ENCODE data around the gene CPZ.
"Not testable (repeated sequence)": the region's sequence is repeated elsewhere in the genome, so short reads cannot be mapped to it uniquely, and the experiment has no call there.

Gene CPZ

DNA sequence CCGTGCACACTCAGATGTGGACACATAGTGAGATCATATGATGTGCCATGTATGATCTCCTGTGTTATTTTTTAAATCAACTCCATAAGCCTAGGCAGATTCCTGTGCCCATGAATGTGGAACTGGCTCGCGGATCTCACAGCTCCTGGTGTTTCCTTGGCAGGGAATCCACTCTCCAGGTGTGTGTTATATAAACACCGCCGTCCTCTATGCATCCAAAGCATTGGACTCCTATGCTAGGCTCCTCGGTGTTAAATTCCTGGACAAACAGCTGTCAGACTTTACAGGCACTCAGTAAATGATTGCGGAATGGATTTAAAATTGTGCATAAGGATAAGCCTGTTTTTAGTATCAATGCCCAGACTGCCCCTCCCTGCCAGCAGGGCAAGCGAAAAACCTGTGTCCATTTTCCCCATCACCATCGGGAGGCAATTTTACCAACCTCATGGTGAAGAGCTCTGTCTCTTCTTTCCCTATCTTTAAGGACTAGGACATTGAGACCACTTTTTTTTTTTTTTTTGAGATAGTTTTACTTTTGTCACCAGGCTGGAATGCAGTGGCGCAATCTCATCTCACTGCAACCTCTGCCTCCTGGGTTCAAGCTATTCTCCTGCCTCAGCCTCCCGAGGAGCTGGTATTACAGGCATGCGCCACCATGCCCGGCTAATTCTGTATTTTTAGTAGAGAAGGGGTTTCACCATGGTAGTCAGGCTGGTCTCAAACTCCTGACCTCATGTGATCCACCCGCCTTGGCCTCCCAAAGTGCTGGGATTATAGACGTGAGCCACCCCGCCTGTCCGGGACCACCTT, 36.0 kb upstream of the CPZ start:
- H3K27ac ChIP-seq = no peak overlapping the region
- no peak for DNase-seq (ENCODE audit: low read depth, low spot score)

DNA sequence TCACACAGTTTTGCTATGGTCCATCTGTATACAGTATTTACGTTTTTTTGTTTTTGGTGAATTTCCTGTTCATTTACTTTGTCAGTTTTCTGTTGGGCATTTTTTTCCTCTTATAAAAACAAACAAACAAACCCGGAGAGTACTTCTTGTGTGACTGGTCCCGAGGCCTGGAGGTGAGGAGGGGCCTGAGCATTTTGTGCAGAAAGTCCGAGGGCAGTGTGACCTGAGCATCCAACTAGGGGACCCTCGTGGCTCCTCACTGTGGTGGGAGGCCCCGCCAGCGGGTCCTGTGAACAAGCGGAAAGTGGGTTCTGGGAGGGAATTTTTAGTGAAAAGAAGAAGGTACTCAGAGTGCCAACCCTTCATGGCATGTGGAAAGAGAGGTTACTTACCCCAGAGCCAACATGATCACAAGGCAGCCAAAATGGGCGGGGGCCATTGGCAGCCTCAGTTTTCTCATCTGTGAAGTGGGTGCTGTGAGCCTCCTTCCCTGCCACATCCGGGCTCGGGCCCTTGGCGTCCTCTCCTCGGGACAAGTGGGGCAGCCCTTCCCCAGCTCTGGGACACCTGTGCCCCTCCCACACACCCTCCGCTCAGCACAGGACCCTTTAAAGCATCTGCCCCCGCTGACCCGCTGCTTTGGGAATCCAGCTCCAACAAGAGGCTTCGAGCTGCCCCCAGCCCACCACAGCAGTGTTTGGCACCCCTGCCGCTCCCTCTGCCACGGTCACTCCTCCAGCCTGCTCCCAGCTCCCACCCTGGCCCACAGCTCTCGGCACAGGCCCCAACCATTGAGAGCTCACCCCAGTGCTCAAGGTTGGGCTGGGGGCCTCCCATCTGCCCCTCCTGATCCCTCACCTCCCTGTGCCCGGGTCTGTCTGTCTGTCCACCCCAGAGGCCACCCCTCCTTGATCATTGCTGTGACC, 35.2 kb upstream of the CPZ start:
- H3K27ac ChIP-seq = no peak overlapping the region
- no peak for DNase-seq (ENCODE audit: low read depth, low spot score)

DNA sequence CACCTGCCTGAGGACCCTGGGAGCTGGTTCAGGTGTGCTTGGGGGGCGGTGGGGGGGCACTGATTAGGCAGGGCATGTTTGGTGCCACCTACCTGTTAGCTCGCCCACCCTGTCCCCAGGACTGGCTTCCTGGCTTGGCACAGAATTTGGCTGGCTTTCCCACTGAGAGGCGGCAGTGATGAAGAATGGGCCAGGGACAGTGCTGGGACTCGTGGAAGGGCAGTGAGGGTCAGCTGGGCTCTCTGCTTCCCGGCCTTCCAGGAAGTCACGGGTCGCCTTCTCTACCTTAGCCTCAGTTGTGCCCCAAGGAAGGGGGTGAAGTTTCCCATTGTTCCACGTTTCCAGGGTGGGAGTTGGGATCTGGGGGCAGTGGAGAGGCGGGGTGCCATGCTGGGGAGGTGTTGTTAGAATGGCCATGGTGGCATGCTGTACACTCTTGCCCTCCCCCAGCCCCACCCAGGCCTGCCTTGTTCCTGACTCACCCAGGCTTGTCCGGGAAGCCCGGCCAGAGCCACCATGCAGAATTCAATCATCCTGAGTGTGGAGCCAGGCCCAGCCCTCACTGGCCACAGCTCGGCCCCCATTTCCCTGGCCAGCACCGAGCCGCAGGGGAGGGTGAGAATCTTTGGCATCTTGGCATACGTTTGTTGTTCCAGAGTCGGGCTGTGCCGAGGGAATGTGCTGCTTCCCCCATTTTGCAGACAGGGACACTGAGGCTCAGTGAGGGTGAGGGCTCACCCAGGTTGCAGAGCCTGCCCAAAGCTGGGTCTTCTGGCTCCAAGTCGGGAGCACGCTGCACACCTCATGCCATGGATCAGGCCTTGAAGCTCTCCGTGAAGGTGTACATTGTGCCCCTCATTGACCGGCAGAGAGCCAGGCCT, 34.2 kb upstream of the CPZ start:
- DNase-seq (ENCODE audit: low read depth, low spot score) = no peak
- H3K27ac ChIP-seq = no peak overlapping the region

DNA sequence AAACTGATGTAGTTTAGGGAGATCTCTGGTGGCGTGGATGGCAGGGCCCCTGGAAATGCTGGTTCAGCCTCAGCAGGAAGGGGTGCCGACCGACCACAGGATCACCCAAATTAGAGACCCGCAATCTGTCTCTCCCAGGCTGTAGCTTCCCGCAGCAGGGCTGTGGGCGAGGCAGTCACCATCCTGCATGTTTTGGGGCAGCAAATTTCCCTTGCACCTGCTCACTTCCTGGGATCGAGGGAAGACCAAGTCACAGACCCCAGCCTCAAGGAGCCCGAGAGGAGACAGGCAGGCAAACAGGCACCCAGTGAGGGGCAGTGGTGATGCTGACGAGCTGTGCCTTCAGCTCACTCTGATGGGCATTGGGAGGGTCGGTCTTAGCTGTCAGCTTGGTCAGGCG, 33.6 kb upstream of the CPZ start:
- DNase-seq (ENCODE audit: low read depth, low spot score) = no peak
- no peak overlapping the region for H3K27ac ChIP-seq

DNA sequence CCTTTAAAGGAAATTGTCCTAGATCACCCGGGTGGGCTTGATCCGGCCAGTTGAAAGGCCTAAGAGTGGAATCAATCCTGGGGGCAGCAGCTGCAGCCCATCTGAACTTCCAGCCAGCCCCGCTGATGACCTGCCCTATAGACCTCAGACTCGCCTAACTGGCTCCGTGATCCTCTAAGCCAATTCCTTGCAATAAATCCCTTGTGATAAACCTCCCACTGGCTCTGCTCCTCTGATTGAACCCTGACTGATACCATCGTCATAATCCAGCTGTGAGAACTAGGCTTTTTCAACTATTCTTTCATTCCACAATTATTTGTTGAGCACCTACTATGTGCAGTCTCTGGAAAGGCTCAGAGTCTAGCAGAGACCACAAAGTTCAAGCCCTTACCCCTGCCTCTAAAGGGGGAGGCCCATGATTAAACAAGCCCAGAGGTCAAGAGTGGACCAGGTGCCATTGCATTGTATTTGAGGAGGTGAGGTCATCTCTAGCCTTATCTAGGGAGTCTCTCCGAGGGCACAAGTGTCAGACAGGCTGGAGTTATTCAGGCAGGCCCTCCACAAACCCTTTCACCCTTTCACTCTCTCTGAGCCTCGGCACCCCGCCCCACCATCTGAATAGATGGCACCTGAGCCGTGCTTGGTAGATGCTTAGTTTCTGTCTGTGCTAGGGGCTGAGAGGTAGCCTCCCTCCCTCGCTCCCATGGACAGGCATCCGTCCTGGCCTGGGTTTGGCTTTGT, 32.9 kb upstream of the CPZ start:
- DNase-seq (ENCODE audit: low read depth, low spot score) = no peak
- H3K27ac ChIP-seq = no peak overlapping the region

DNA sequence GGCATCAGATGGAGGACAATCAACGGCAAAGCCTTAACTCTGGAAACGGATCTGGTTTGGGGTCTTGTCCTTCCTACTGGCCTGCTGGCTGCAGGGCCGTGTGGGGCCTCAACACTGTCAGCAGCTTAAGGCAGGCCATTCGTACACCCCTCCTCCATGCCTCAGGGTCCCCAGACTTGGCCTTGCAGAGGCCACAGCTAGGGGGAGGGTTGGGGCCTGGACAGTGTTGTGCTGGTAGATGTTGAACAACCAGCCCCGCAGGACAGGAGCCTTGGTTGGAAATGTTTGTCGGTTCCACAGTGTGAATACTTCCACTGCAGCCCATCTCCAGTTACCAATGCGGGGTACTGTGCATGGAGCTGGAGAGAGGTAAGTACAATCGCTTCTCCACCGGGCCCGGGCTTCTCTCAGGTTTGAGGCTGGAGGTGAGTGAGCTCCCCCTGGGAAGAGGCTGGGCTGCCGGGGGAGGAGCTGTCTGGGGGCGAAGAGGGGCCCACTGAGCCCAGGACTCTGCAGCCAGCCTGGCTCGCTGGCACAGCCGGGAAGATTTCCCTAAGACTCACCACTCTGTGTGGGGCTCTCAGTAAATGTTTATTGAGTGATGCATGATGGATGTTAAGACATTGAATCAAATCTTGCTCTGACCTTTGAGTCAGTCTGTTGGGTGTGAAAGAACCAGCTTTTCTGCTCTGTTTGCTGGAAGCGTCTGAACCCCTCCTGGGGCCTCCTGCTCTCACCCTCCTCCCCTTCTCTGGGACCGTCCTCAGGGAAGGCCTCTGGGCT, 32.1 kb upstream of the CPZ start:
- peak overlapping the region; percentile 27 for H3K27ac ChIP-seq
- DNase-seq (ENCODE audit: low read depth, low spot score) = no peak

DNA sequence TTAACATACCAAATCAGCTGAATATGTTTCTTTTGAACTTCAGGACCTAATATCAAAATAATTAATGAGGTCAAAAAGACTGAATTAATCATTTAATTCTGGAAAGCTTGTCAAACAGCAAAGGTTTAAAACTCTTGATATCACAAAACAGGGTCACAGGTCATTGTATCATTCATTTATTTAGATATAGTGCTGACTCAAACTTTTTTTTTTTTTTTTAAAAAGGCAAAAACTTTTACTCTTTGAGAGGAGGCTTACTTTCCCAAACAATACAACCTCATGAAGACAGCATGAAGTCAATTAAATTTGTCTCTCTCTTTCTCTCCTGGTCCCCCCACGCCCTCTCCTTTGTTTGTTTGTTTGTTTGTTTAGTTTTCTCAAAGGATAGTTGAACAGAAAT, 28.0 kb upstream of the CPZ start:
- no peak for DNase-seq (ENCODE audit: low read depth, low spot score)
- no peak overlapping the region for H3K27ac ChIP-seq

DNA sequence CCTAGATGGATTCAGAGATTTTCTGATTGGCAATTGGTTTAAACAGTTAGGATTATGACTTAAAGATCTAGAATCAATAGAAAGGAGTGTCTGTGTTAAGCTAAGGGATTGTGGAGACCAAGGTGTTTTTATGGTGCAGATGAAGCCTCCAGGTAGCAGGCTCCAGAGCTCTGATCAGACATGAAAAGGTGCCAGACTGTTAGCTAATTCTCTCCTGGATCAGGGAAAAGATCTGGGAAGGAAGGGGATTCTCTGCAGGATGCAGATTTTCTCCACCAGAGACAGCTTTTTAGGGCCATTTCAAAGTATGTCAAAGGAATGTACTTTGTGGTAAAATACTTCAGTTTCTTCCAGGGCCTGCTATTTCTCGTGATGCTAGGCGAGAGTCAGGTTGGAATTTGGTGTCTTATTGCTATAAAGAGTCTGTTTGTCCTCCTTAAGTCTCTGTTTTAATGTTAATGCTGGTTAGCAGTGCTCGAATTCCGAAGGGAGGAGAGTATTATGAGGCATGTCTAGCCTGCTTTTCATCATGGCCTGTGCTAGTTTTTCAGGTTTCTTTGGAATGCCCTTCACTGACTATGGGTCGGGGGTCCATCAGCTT, 24.4 kb upstream of the CPZ start:
- H3K27ac ChIP-seq = no peak overlapping the region

DNA sequence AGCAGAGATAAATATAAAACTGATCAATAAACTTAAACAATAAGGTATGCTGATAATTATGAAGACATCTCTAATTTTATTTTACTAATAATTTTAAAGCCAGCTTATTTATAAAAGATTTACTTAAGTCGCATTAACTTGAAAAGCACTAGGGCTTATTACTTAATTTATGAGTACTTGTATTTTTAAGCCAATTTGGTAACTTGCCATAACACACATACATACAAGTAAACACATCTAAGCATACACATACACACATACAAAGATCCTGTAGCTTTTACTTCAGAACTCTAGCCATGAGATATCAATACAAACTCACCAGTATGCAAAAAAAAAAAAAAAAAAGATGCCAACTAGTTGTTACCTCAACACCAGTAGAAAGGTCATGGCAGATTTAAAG, 22.4 kb upstream of the CPZ start:
- DNase-seq (ENCODE audit: low read depth, low spot score) = no peak

More for the DNA sequence above, 24.4 kb upstream of the CPZ start:
- DNase-seq (ENCODE audit: low read depth, low spot score) = no peak

DNA sequence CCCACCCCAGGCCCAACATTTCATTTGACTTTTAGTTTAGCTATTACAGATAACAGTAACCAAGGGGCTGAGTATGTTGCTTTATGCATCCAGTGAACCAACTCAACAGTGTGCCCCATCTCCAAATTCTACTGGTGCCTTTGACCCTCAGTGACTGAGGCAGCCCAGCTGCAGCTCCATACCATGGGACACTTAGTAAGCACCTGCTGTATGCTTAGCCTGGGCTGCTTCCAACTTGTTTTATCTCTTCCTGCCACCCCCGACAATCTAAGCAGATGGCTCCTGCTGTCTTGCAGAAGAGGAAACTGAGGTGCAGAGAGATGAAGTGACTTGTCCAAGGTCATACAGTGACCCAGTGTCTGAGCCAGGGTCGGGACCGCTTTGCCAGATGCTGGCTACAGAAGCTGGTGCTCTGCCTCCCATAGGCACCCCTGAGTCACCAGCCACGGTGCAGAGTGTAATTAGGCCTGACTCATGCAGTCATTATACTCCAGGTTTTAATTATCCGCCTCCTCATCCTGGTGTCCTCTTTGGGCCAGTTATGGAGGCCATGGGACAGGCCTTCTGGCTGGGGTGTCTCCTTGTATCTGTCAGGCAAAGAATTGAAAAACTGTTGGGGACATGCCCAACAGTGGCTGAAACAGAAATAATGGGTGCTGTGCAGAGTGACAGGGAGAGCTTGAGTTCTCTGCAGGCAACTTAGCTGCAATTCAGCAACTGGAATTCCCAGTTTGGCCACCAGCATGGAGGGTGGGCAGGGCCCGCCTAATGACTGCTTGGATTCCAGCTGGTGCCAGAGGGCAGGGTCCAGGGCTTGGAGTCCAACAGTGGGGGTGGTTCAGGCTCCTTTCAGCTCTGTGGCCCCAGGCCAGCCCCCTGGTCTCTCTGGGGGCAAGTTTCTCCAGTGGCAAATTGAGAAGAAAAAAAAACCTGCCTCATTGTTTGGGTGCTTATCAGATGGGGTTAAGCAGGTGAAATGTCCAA, 20.6 kb upstream of the CPZ start:
- no peak overlapping the region for H3K27ac ChIP-seq
- DNase-seq (ENCODE audit: low read depth, low spot score) = no peak

More for the DNA sequence above, 22.4 kb upstream of the CPZ start:
- H3K27ac ChIP-seq = no peak overlapping the region

DNA sequence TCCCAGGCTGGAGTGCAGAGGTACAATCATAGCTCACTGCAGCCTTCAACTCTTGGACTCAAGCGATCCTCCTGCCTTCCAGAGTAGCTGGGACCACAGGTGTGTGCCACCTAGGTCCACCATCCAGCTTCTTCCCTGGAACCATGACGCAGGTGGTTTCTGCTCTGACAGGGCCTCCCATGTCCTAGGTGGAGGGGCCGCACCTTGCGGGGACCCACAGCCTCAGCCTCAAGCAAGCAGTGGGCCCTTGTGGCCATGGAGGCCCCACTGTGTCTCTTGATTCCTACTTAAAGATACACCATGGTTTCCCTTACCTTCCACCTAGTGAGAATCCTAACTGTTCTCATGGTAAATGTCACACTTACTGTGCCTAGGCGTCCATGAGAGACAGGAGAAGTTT, 19.3 kb upstream of the CPZ start:
- no peak for DNase-seq (ENCODE audit: low read depth, low spot score)
- no peak overlapping the region for H3K27ac ChIP-seq

DNA sequence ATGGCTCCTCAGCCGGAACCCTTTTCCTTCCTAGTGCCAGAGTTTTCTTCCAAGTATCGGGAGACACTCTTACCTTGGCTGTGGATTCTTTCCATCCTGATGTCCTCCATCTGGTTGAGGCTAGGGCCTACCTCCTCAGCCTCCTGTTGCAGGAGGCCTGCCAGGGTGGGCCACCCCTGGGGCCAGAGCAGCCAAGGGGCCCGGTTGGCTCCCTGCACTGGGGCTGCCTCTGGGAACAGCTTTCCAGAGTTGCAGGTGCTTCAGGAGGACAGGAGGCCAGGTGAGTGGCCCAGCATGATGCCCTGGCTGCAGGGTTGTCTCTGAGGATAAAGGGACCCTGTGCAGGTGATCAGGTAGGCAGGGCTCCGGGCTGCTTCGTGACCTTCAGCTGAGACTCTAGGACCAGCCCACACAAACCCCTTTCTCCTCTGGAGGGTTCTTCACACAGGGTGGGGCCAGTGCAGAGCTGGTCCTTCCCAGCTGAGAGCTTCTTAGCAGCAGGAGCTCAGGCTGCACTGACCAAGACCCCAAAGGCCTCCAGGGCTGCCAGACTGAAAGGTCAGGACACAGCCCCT, 17.7 kb upstream of the CPZ start:
- no peak for DNase-seq (ENCODE audit: low read depth, low spot score)
- no peak overlapping the region for H3K27ac ChIP-seq

DNA sequence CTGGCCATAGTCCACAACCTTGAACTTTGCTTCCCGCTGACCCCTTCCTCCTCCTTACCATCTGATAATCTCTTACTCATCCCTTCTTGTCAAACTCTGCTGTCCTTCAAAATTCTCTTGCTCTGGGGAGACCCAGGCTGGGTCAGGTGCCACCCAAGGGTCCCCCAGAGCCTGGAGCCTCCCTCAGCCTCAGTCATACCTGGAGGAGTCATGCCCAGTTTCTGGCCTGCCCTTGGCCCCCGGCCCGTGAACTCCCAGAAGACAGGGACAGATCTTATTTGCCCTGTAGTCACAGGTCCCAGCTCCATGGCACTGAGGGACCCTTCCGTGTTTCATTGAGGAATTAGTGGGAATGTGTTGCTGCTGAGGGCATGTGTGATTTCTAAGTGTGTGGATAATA, 17.1 kb upstream of the CPZ start:
- H3K27ac ChIP-seq = no peak overlapping the region
- DNase-seq (ENCODE audit: low read depth, low spot score) = no peak

DNA sequence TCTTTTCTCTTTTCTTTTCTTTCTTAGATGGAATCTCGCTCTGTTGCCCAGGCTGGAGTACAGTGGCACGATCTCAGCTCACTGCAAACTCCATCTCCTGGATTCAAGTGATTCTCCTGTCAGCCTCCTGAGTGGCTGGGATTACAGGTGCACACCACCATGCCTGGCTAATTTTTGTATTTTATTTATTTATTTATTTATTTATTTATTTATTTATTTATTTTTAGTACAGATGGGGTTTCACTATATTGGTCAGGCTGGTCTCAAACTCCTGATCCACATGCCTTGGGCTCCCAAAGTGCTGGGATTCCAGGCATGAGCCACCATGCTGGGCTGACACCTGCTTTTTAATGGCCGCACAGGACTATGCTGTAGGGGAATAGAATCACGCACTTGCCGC, 16.0 kb upstream of the CPZ start:
- not testable (repeated sequence) for H3K27ac ChIP-seq; DNase-seq (ENCODE audit: low read depth, low spot score)

DNA sequence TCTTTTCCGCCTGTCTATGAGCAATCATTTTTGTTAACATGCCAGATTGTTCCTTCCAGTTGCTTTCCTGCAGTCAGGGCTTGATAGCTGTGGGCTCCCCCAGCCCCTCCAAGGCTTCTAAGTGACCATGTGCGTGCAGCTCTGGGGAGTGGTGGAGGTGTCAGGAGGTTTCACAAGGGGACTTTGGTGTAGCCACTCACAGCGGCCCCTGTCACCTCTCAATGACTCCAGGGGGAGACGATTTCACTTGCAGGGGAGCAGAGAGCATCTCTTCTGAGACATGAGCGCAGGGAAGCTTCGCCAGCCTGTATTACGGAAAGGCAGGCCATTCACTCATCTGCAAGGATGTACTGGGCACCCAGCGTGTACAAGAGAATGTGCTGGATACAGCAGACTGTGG, 15.5 kb upstream of the CPZ start:
- no peak overlapping the region for H3K27ac ChIP-seq
- DNase-seq (ENCODE audit: low read depth, low spot score) = no peak

DNA sequence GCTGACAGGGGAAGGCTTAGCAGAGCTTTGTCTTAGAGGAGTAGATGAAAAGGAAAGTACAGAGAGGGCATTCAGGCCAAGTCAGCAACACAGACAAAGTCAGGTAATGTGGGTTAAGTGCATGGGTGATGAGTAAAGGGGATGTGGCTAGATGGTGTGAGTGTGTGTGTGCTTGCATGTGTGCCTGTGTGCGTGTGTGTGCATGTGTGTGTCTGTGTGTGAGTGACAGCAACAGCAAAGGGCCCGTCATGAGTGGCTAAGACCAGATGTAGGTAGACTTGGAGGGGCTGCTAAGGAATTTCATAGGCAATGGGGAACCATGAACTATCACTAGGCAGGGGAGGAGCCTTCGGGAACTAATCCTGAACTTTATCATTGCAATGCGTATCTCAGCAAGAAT, 14.6 kb upstream of the CPZ start:
- no peak for DNase-seq (ENCODE audit: low read depth, low spot score)
- H3K27ac ChIP-seq = no peak overlapping the region

DNA sequence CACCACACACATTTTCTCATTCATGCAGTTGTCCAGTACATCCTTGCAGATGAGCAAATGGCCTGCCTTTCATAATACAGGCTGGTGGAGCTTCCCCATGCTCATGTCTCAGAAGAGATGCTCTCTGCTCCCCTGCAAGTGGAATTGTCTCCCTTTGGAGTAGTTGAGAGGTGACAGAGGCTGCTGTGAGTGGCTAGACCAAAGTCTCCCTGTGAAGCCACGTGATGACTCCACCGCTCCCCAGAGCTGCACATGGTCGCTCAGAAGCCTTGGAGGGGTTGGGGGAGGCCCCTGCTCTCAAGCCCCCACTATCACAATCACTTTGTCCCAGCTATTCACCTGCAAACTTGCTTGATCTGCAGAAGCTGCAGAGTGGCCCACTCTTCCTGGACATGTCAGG, 13.8 kb upstream of the CPZ start:
- H3K27ac ChIP-seq = no peak overlapping the region
- DNase-seq (ENCODE audit: low read depth, low spot score) = no peak
